Esophagus squamous epithelium (tissue), 4 donors: ENCODE data around the gene PCDHA1.

Experiments used
- POLR2A ChIP-seq, 4 donors: fragments of 450-650 bp; IDR thresholded peaks; one replicate each; pipeline ENCODE4 v1.6.1; 2017; ENCODE audit warnings: antibody characterized with exemption in 4 of 4, mild to moderate bottlenecking in 4 of 4, moderate library complexity in 3 of 4
- TF ChIP-seq, protein P1 (sequence below), 6 experiments: fragments of 450-650 bp in 4 of 6; fragments of 200-600 bp in 2 of 6; sonication (generic) in 2 of 6; IDR thresholded peaks; one replicate each; pipeline ENCODE4 v1.5.1; 2016 to 2019; ENCODE audit warnings: antibody characterized with exemption in 6 of 6, mild to moderate bottlenecking in 4 of 6, moderate library complexity in 4 of 6

GRCh38 chr5:140794595-140795258 is 8.8 kb downstream of the PCDHA1 start, which contains the start of gene PCDHA2:
- TF ChIP-seq, protein P1, sequence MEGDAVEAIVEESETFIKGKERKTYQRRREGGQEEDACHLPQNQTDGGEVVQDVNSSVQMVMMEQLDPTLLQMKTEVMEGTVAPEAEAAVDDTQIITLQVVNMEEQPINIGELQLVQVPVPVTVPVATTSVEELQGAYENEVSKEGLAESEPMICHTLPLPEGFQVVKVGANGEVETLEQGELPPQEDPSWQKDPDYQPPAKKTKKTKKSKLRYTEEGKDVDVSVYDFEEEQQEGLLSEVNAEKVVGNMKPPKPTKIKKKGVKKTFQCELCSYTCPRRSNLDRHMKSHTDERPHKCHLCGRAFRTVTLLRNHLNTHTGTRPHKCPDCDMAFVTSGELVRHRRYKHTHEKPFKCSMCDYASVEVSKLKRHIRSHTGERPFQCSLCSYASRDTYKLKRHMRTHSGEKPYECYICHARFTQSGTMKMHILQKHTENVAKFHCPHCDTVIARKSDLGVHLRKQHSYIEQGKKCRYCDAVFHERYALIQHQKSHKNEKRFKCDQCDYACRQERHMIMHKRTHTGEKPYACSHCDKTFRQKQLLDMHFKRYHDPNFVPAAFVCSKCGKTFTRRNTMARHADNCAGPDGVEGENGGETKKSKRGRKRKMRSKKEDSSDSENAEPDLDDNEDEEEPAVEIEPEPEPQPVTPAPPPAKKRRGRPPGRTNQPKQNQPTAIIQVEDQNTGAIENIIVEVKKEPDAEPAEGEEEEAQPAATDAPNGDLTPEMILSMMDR (IDR thresholded peaks at IDR 0.05): no peak
- no peak for TF ChIP-seq POLR2A (IDR thresholded peaks at IDR 0.05)
